GM18858 (cell line): ENCODE results near the gene CXorf49B.

Experiments used
- ATAC-seq: cut with Tn5 transposase; IDR thresholded peaks from one replicate; pipeline ENCODE4 v1.9.1; 2021; ENCODE audit not compliant: unreplicated experiment

Gene CXorf49B

GRCh38 chrX:71815121-71815905 is 52.2 kb downstream of the CXorf49B start:
- no peak for ATAC-seq

GRCh38 chrX:71815906-71816156 is 52.7 kb downstream of the CXorf49B start:
- no peak for ATAC-seq
